SK-N-SH (cell line): Measurements from ENCODE around the gene ERC1. TPM values are rescaled to one million over a fixed set of nuclear protein-coding genes. Genes with fewer than 3 reads are reported as not detected.

Experiments
- CTCF ChIA-PET: fragments of 300-600, 350-600 bp; formaldehyde crosslinking; extraction: SDS; loops from one replicate; lab custom pipeline; 2021; lab: Yijun Ruan, JAX
- POLR2A ChIA-PET: fragments of 350-600 bp; sonication (Branson Sonifier 250); formaldehyde crosslinking; extraction: SDS; loops from one replicate; lab custom pipeline; 2020; ENCODE audit warnings: antibody characterized with exemption, inconsistent platforms; lab: Yijun Ruan, JAX
- DNase-seq: peaks from one replicate; pipeline ENCODE4 v3.0.0; 2012
- H2AFZ ChIP-seq: fragments of 200-600 bp; sonication (generic); 2 replicates; pipeline ENCODE4 v1.8.1; 2016; ENCODE audit warnings: antibody characterized with exemption, mild to moderate bottlenecking, low read depth
- H3F3A ChIP-seq: fragments of 200-600 bp; sonication (generic); replicated peaks from 2 replicates; pipeline ENCODE3; 2016; ENCODE audit warnings: antibody characterized with exemption, mild to moderate bottlenecking; ENCODE audit not compliant: insufficient read depth
- H3K27ac ChIP-seq, 2 experiments: fragments of 200-500 bp in 1 of 2; fragments of 200-600 bp in 1 of 2; sonication (Bioruptor generic) in 1 of 2; sonication (generic), shearing (Covaris generic) in 1 of 2; 2 replicates each; pipeline versions ENCODE4 v1.5.1 to v1.6.1; 2014 to 2016; ENCODE audit warnings: low read depth in 2 of 2, inconsistent platforms in 1 of 2, low read length in 1 of 2, mild to moderate bottlenecking in 1 of 2, mixed read lengths in 1 of 2
- H3K27me3 ChIP-seq: fragments of 200-600 bp; sonication (generic), shearing (Covaris generic); 2 replicates; pipeline ENCODE4 v1.6.1; 2016; ENCODE audit warnings: mixed run types; ENCODE audit not compliant: insufficient read depth
- H3K36me3 ChIP-seq, 2 experiments: fragments of 200-500 bp in 1 of 2; fragments of 200-600 bp in 1 of 2; sonication (Bioruptor generic) in 1 of 2; sonication (generic) in 1 of 2; replicated peaks in 1 of 2; 2 replicates each; pipeline versions ENCODE3 to v1.5.1; 2014 to 2016; ENCODE audit warnings: low read length in 1 of 2, mild to moderate bottlenecking in 1 of 2; ENCODE audit not compliant: insufficient read depth in 2 of 2, control insufficient read depth in 1 of 2
- H3K4me1 ChIP-seq, 2 experiments: fragments of 200-500 bp in 1 of 2; fragments of 200-600 bp in 1 of 2; sonication (Bioruptor generic) in 1 of 2; sonication (generic), shearing (Covaris generic) in 1 of 2; 2 replicates each; pipeline versions ENCODE4 v1.5.1 to v1.6.1; 2014 to 2016; ENCODE audit warnings: low read depth in 1 of 2, low read length in 1 of 2, mixed run types in 1 of 2; ENCODE audit not compliant: insufficient read depth in 2 of 2, control insufficient read depth in 1 of 2
- H3K4me2 ChIP-seq: fragments of 200-600 bp; sonication (generic), shearing (Covaris generic); 2 replicates; pipeline ENCODE4 v1.6.1; 2017; ENCODE audit warnings: mixed run types
- H3K4me3 ChIP-seq, 2 experiments: fragments of 200-500 bp in 1 of 2; fragments of 200-600 bp in 1 of 2; sonication (Bioruptor generic) in 1 of 2; sonication (generic), shearing (Covaris generic) in 1 of 2; 2 replicates each; pipeline versions ENCODE4 v1.5.1 to v1.8.1; 2014 to 2016; ENCODE audit warnings: low read depth in 2 of 2, inconsistent platforms in 1 of 2, low read length in 1 of 2, mild to moderate bottlenecking in 1 of 2, mixed read lengths in 1 of 2, moderate library complexity in 1 of 2
- H3K79me2 ChIP-seq: fragments of 200-600 bp; sonication (generic); 2 replicates; pipeline ENCODE4 v1.8.1; 2017; ENCODE audit warnings: mild to moderate bottlenecking; ENCODE audit not compliant: insufficient read depth
- H3K9ac ChIP-seq: fragments of 200-600 bp; sonication (generic); 2 replicates; pipeline ENCODE4 v1.6.1; 2017; ENCODE audit warnings: mixed run types
- H3K9me2 ChIP-seq: fragments of 200-600 bp; sonication (generic); 2 replicates; pipeline ENCODE4 v1.6.1; 2017; ENCODE audit warnings: mixed run types
- H3K9me3 ChIP-seq: fragments of 200-600 bp; sonication (generic); 2 replicates; pipeline ENCODE4 v1.6.1; 2017; ENCODE audit warnings: mixed run types, mild to moderate bottlenecking, moderate library complexity
- H4K20me1 ChIP-seq: fragments of 200-600 bp; sonication (generic); 2 replicates; pipeline ENCODE4 v1.6.1; 2017; ENCODE audit warnings: mild to moderate bottlenecking, mixed run types; ENCODE audit not compliant: insufficient read depth
- CHD2 ChIP-seq: fragments of 150-350 bp; IDR thresholded peaks from 2 replicates; pipeline ENCODE4 v1.6.1; 2018; ENCODE audit warnings: low read length; ENCODE audit not compliant: partially characterized antibody
- ELF1 ChIP-seq: IDR thresholded peaks from 2 replicates; pipeline ENCODE4 v1.4.0; 2012
- EP300 ChIP-seq, 2 experiments: IDR thresholded peaks; 2 replicates each; pipeline versions ENCODE4 v1.4.0 to v1.6.1; 2012; ENCODE audit warnings: borderline replicate concordance in 1 of 2, low read depth in 1 of 2, low read length in 1 of 2
- FOSL2 ChIP-seq: IDR thresholded peaks from 2 replicates; pipeline ENCODE4 v1.4.0; 2012; ENCODE audit warnings: low read depth, mild to moderate bottlenecking, moderate library complexity, borderline replicate concordance
- FOXJ3 ChIP-seq: sonication (generic); formaldehyde crosslinking; IDR thresholded peaks from 2 replicates; pipeline ENCODE4 v1.5.1; 2020; ENCODE audit warnings: mild to moderate bottlenecking, missing genetic modification reagents
- MXI1 ChIP-seq: IDR thresholded peaks from 2 replicates; pipeline ENCODE4 v1.6.1; 2012; ENCODE audit warnings: mild to moderate bottlenecking, low read depth, low read length, improper control_type of control experiment
- NRF1 ChIP-seq: IDR thresholded peaks from 2 replicates; pipeline ENCODE4 v1.6.1; 2012; ENCODE audit warnings: low read depth, mild to moderate bottlenecking, low read length
- POLR2AphosphoS5 ChIP-seq: IDR thresholded peaks from 2 replicates; pipeline ENCODE4 v1.6.1; 2012; ENCODE audit warnings: low read depth, low read length
- RAD21 ChIP-seq: IDR thresholded peaks from 2 replicates; pipeline ENCODE4 v1.6.1; 2012; ENCODE audit warnings: mild to moderate bottlenecking, low read length
- RCOR1 ChIP-seq: fragments of 150-350 bp; IDR thresholded peaks from 2 replicates; pipeline ENCODE4 v1.6.1; 2017; ENCODE audit warnings: antibody characterized with exemption, low read length
- RFX5 ChIP-seq: IDR thresholded peaks from 2 replicates; pipeline ENCODE4 v1.6.1; 2012; ENCODE audit warnings: mild to moderate bottlenecking, improper control_type of control experiment, low read length
- SMC3 ChIP-seq: IDR thresholded peaks from 2 replicates; pipeline ENCODE4 v1.6.1; 2012; ENCODE audit warnings: low read depth, low read length, improper control_type of control experiment
- TCF12 ChIP-seq: IDR thresholded peaks from 2 replicates; pipeline ENCODE4 v1.4.0; 2012
- WGBS: methylation state at CpG from one replicate; pipeline ENCODE4 v1.1.6; 2017; ENCODE audit warnings: low lambda C conversion rate; 5-methylcytosine and 5-hydroxymethylcytosine counted together
- polyA plus RNA-seq, 3 experiments: library from polyadenylated mRNA; depleted of rRNA; stranded (reverse); fragments of >200 nt; gene quantifications; 2 replicates each; pipeline ENCODE4 v1.2.3, GENCODE V29; 2012
- TF ChIP-seq, protein P1 (sequence below): IDR thresholded peaks from 2 replicates; pipeline ENCODE4; 2012
- TF ChIP-seq, protein P2 (sequence below): IDR thresholded peaks from 2 replicates; pipeline ENCODE4 v1.4.0; 2012; ENCODE audit warnings: low read depth
- TF ChIP-seq, protein P3 (sequence below): fragments of 150-350 bp; IDR thresholded peaks from 2 replicates; pipeline ENCODE4 v1.6.1; 2017; ENCODE audit warnings: antibody characterized with exemption, low read length, low read depth, borderline replicate concordance
- TF ChIP-seq, protein P4 (sequence below): IDR thresholded peaks from 2 replicates; pipeline ENCODE4 v1.4.0; 2012; ENCODE audit warnings: low read depth, borderline replicate concordance

ERC1 gene
- polyA plus RNA-seq, 1 of the 3 experiments (the other 2 are of a cell fraction), result 7.5 TPM

DNA sequence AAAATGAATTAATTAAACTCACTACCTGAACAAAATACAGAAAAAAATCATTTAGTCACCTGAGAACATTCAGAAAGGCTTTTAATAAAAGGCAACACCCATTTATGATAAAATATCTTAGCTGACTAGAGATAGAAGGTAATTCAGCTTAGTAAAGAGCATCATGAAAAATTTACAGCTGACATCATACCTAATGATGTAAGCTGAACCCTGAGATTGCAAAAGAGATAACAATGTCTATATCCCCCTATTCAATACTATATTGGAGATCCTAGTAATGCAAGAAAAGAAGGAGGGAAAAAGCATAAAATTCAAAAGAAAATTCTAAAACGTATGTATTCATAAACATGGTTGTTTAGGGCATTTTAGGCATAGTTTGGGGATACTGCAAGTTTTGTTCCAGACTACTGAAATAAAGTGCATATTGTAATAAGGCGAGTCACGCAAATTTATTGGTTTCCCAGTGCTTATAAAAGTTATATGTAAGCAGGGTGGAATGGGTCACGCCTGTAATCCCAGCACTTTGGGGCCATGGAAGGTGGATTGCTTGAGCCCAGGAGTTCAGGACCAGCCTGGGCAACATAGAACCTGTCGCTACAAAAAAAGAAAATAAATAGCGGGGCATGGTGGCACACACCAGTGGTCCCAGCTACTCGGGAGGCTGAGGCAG lies 311.3 kb downstream of the ERC1 start:
- Histone ChIP-seq H2AFZ (no peak overlapping the region), H3K27me3 (no peaks in the 10 kb centered on the region)
- TF ChIP-seq NRF1 (no peak), RCOR1 (no peak), CHD2 (no peak), SMC3 (no peak), ELF1 (no peak), RFX5 (no peak), MXI1 (no peak)
- TF ChIP-seq, protein P1, sequence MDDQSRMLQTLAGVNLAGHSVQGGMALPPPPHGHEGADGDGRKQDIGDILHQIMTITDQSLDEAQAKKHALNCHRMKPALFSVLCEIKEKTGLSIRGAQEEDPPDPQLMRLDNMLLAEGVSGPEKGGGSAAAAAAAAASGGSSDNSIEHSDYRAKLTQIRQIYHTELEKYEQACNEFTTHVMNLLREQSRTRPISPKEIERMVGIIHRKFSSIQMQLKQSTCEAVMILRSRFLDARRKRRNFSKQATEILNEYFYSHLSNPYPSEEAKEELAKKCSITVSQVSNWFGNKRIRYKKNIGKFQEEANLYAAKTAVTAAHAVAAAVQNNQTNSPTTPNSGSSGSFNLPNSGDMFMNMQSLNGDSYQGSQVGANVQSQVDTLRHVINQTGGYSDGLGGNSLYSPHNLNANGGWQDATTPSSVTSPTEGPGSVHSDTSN, result no peak
- TF ChIP-seq, protein P2, sequence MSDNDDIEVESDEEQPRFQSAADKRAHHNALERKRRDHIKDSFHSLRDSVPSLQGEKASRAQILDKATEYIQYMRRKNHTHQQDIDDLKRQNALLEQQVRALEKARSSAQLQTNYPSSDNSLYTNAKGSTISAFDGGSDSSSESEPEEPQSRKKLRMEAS, result no peak
- TF ChIP-seq, all 33 proteins: peak for 0
- Histone ChIP-seq H3F3A (peaks cover 14% of the 10 kb centered on the region), H4K20me1 (no peaks in the 10 kb centered on the region), H3K9me3 (no peaks in the 10 kb centered on the region), H3K27ac (no peak overlapping the region), H3K36me3 (peaks cover 0 to 40% of the 10 kb centered on the region in 2 experiments), H3K79me2 (no peaks in the 10 kb centered on the region), H3K9ac (no peak overlapping the region), H3K4me1 (no peaks in the 10 kb centered on the region; a peak in 2 of 4 replicates), H3K9me2 (no peaks in the 10 kb centered on the region), H3K4me2 (no peak overlapping the region), H3K4me3 (no peak overlapping the region)
- CTCF ChIA-PET, result interaction anchor here (1.2 to 2.0 kb wide), 3 partner anchors 8 to 14 kb away, joined by 3 to 7 read pairs (median 3); no protein-coding TSS in a partner anchor
- DNase-seq, result no peak
- WGBS, result 77% methylated on average over 7 of the region's 7 CpGs
- POLR2A ChIA-PET, result no interaction called here

DNA sequence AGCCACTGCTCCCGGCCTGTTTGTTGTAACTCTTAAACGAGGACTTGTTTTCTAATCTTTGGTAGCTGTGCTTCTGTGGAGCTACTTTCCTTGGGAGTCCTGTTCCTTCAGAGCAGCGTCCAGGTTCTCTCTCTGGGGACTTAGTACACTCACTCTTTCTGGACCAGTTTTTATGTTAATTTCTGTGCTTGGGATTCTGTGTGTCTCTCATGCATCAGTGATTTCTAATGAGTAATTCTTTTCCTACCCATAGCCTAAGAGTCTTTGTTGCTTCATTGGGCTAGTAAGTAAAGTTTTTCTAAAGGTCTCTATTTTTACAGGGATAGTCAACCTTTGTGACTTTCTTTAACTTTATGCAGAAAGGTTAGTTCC lies 314.0 kb downstream of the ERC1 start:
- Histone ChIP-seq H3K4me2 (no peak overlapping the region), H3K4me1 (no peaks in the 10 kb centered on the region; a peak in 2 of 4 replicates), H3K4me3 (no peak overlapping the region), H3K27ac (no peak overlapping the region), H3K9ac (no peak overlapping the region), H3K9me2 (no peaks in the 10 kb centered on the region), H3K27me3 (no peaks in the 10 kb centered on the region), H4K20me1 (no peaks in the 10 kb centered on the region), H3K79me2 (no peaks in the 10 kb centered on the region), H2AFZ (no peak overlapping the region), H3K36me3 (peaks cover 0 to 20% of the 10 kb centered on the region in 2 experiments), H3K9me3 (no peaks in the 10 kb centered on the region), H3F3A (peaks cover 14% of the 10 kb centered on the region)
- TF ChIP-seq MXI1, result no peak
- no peak for TF ChIP-seq SMC3
- TF ChIP-seq, protein P3, sequence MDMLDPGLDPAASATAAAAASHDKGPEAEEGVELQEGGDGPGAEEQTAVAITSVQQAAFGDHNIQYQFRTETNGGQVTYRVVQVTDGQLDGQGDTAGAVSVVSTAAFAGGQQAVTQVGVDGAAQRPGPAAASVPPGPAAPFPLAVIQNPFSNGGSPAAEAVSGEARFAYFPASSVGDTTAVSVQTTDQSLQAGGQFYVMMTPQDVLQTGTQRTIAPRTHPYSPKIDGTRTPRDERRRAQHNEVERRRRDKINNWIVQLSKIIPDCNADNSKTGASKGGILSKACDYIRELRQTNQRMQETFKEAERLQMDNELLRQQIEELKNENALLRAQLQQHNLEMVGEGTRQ, result no peak
- TF ChIP-seq TCF12, result no peak
- TF ChIP-seq EP300 (IDR thresholded peaks at IDR 0.05; ENCODE audit: borderline replicate concordance in 1 of 2, low read depth in 1 of 2, low read length in 1 of 2), result no peak
- TF ChIP-seq, protein P4, sequence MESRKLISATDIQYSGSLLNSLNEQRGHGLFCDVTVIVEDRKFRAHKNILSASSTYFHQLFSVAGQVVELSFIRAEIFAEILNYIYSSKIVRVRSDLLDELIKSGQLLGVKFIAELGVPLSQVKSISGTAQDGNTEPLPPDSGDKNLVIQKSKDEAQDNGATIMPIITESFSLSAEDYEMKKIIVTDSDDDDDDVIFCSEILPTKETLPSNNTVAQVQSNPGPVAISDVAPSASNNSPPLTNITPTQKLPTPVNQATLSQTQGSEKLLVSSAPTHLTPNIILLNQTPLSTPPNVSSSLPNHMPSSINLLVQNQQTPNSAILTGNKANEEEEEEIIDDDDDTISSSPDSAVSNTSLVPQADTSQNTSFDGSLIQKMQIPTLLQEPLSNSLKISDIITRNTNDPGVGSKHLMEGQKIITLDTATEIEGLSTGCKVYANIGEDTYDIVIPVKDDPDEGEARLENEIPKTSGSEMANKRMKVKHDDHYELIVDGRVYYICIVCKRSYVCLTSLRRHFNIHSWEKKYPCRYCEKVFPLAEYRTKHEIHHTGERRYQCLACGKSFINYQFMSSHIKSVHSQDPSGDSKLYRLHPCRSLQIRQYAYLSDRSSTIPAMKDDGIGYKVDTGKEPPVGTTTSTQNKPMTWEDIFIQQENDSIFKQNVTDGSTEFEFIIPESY, result no peak
- no peak for TF ChIP-seq FOSL2
- TF ChIP-seq FOXJ3 (CRISPR knock-in tag), result no peak
- no peak for TF ChIP-seq RAD21
- TF ChIP-seq POLR2AphosphoS5, result no peak
- 92% methylated on average over 3 of the region's 3 CpGs for WGBS
- CTCF ChIA-PET, result interaction anchor here (1.6 kb wide), 1 partner anchor 187 kb away, joined by 5 read pairs; no protein-coding TSS in a partner anchor
- DNase-seq, result no peak
- POLR2A ChIA-PET, result no interaction called here
